GM19351 (cell line): ENCODE results near the gene MEGF10.

Experiments
- ATAC-seq: cut with Tn5 transposase; IDR thresholded peaks from one replicate; pipeline ENCODE4 v1.9.1; 2021; ENCODE audit warnings: mild to moderate bottlenecking, moderate library complexity; ENCODE audit not compliant: unreplicated experiment

The MEGF10 gene

GRCh38 chr5:127409246-127409917 lies 118.8 kb downstream of the MEGF10 start:
- no peak for ATAC-seq

- ATAC-seq, result no peak
Measured at GRCh38 chr5:127409921-127410675, 119.5 kb downstream of the MEGF10 start.

GRCh38 chr5:127410959-127411358 lies 120.4 kb downstream of the MEGF10 start:
- ATAC-seq, result peak; percentile 81

- no peak for ATAC-seq
Measured at GRCh38 chr5:127411381-127411780, 120.8 kb downstream of the MEGF10 start.

- ATAC-seq, result no peak
Measured at GRCh38 chr5:127412698-127413097, 122.1 kb downstream of the MEGF10 start.

- no peak for ATAC-seq
Measured at GRCh38 chr5:127415034-127415433, 124.4 kb downstream of the MEGF10 start.

- ATAC-seq, result no peak
Measured at GRCh38 chr5:127416906-127417305, 126.3 kb downstream of the MEGF10 start.

GRCh38 chr5:127417528-127417927 lies 126.9 kb downstream of the MEGF10 start:
- ATAC-seq, result no peak

- no peak for ATAC-seq
Measured at GRCh38 chr5:127418367-127418766, 127.8 kb downstream of the MEGF10 start.

- no peak for ATAC-seq
Measured at GRCh38 chr5:127418974-127419682, 128.5 kb downstream of the MEGF10 start.

- ATAC-seq, result no peak
Measured at GRCh38 chr5:127419683-127420257, 129.2 kb downstream of the MEGF10 start.

GRCh38 chr5:127420758-127421157 lies 130.2 kb downstream of the MEGF10 start:
- ATAC-seq, result no peak

- no peak for ATAC-seq
Measured at GRCh38 chr5:127421471-127421870, 130.9 kb downstream of the MEGF10 start.

GRCh38 chr5:127423173-127423798 lies 132.7 kb downstream of the MEGF10 start:
- peak; percentile 72 for ATAC-seq

GRCh38 chr5:127425037-127425436 lies 134.4 kb downstream of the MEGF10 start:
- ATAC-seq, result no peak

GRCh38 chr5:127425868-127426267 lies 135.3 kb downstream of the MEGF10 start:
- no peak for ATAC-seq

GRCh38 chr5:127426661-127427060 lies 136.1 kb downstream of the MEGF10 start:
- no peak for ATAC-seq

- no peak for ATAC-seq
Measured at GRCh38 chr5:127428276-127428675, 137.7 kb downstream of the MEGF10 start.

GRCh38 chr5:127428748-127429147 lies 138.2 kb downstream of the MEGF10 start:
- ATAC-seq, result no peak

GRCh38 chr5:127429928-127430327 lies 139.3 kb downstream of the MEGF10 start:
- no peak for ATAC-seq

GRCh38 chr5:127430627-127431026 lies 140.0 kb downstream of the MEGF10 start:
- no peak for ATAC-seq
